Measurements from ENCODE around the gene HNRNPC. TPM values are rescaled to one million over a fixed set of nuclear protein-coding genes. Genes with fewer than 3 reads are reported as not detected.

Gene HNRNPC
- total and polyA plus RNA-seq, 2 of the 8 experiments (the other 6 are each of a cell fraction or from before 2014, with no cell fraction given), result 781 to 1,207 TPM

GRCh38 chr14:21256539-21257393, 12.5 kb downstream of the HNRNPC start:
- POLR2A ChIA-PET (ENCODE audit: partially characterized antibody), result interaction anchor here (0.7 to 24.2 kb wide), 22 partner anchors 4 to 300 kb away, joined by 3 to 836 read pairs (median 3); partner anchors contain the start of gene SUPT16H
- Histone ChIP-seq H3K23ac (ENCODE audit: insufficient read length) (no peak overlapping the region), H3K9ac (replicated peaks in 1 of 4; ENCODE audit: extremely low read depth in 1 of 4, low read depth in 3 of 4, low read length in 3 of 4) (no peak overlapping the region), H2AFZ (ENCODE audit: low read length) (no peak overlapping the region), H2BK20ac (ENCODE audit: low read length) (no peak overlapping the region), H2BK15ac (ENCODE audit: low read length) (no peak overlapping the region), H3K4me2 (ENCODE audit: insufficient read depth in 1 of 2, low read depth in 2 of 2, low read length in 2 of 2) (peak overlapping the region in 1 of 2 experiments; percentile 15; a peak in 1 of 4 replicates), H3K23me2 (ENCODE audit: low read depth, low read length) (no peaks in the 10 kb centered on the region), H4K8ac (ENCODE audit: extremely low read depth, insufficient read depth, low read length) (no peak overlapping the region), H2BK120ac (replicated peaks; ENCODE audit: low read depth, low read length) (no peak overlapping the region), H3K79me2 (ENCODE audit: control insufficient read depth in 1 of 2, insufficient read depth in 2 of 2, low read length in 2 of 2) (peaks cover 64 to 99% of the 10 kb centered on the region in 2 experiments), H3K18ac (ENCODE audit: extremely low read depth, low read length) (no peak overlapping the region), H3K4me1 (replicated peaks in 1 of 4; ENCODE audit: control insufficient read depth in 3 of 4, insufficient read depth in 4 of 4, low read length in 3 of 4) (peaks cover 0 to 2% (median 1%) of the 10 kb centered on the region in 4 experiments; a peak in 3 of 7 replicates), H3K27ac (ENCODE audit: low read depth, low read length) (no peak overlapping the region; the same call in 1 of the 2 replicates), H3K9me3 (ENCODE audit: insufficient read depth in 2 of 2, low read depth in 1 of 2, low read length in 1 of 2) (no peaks in the 10 kb centered on the region), H4K20me1 (replicated peaks in 1 of 2; ENCODE audit: control insufficient read depth in 1 of 2, insufficient read depth in 2 of 2, low read length in 2 of 2) (peaks cover 29 to 63% of the 10 kb centered on the region in 2 experiments), H3K36me3 (ENCODE audit: control insufficient read depth in 2 of 4, insufficient read depth in 4 of 4, low read length in 3 of 4) (peaks cover 10 to 93% (median 45%) of the 10 kb centered on the region in 4 experiments), H3K27me3 (replicated peaks in 1 of 4; ENCODE audit: control insufficient read depth in 3 of 4, extremely low read depth in 1 of 4, insufficient read depth in 3 of 4, low read length in 3 of 4) (no peaks in the 10 kb centered on the region), H4K5ac (ENCODE audit: insufficient read length, low read depth, low read length) (no peak overlapping the region), H3K14ac (ENCODE audit: insufficient read length) (no peak overlapping the region), H2AK5ac (ENCODE audit: low read depth, low read length) (no peak overlapping the region), H4K91ac (replicated peaks; ENCODE audit: insufficient read length, low read length) (no peak overlapping the region), H2BK12ac (ENCODE audit: low read depth, low read length) (no peak overlapping the region), H3K79me1 (ENCODE audit: low read depth, low read length) (no peaks in the 10 kb centered on the region; the same call in 1 of the 2 replicates), H2BK5ac (ENCODE audit: low read depth, low read length) (no peak overlapping the region), H3K56ac (replicated peaks; ENCODE audit: insufficient read length, low read depth, low read length) (no peak overlapping the region), H3K4ac (replicated peaks; ENCODE audit: insufficient read length, low read depth, low read length) (no peak overlapping the region), H3K4me3 (ENCODE audit: extremely low read depth in 1 of 4, insufficient read depth in 2 of 4, low read depth in 3 of 4, low read length in 4 of 4) (no peak overlapping the region)
- 0 out of 3 replicates have a peak, but pooled peaks of 1 of the 2 experiments have one; percentile 16 for TF ChIP-seq POLR2A (IDR thresholded peaks at IDR 0.05; ENCODE audit: control extremely low read depth in 1 of 2, low read depth in 2 of 2, low read length in 2 of 2)
- TF ChIP-seq CHD2 (IDR thresholded peaks at IDR 0.05; ENCODE audit: low read length), result no peak
- CTCF ChIA-PET (ENCODE audit: partially characterized antibody), result interaction anchor here (1.4 to 1.5 kb wide), 2 partner anchors 8 to 9 kb away, joined by 4 read pairs; no protein-coding TSS in a partner anchor
- 95% methylated on average over 10 of the region's 10 CpGs; no CpG with 5 or more reads in 1 of the 2 experiments for WGBS, 2 experiments (ENCODE audit: extremely low coverage in 1 of 2, insufficient coverage in 1 of 2, insufficient read length in 1 of 2, insufficient replicate concordance in 2 of 2, low coverage in 1 of 2, low lambda C conversion rate in 2 of 2, missing lambda C conversion rate in 1 of 2)
- no peak for FAIRE-seq
- DNase-seq (ENCODE audit: low read depth in 1 of 2, low spot score in 2 of 2), result no peak

Measured in H1 (cell line).